GM23338 (cell line): Measurements from ENCODE around the gene HCN3. TPM values are rescaled to one million over a fixed set of nuclear protein-coding genes. Genes with fewer than 3 reads are reported as not detected.
A peak's percentile ranks its signal among the peaks of the same experiment; 100 is the strongest.

Experiments
- ATAC-seq: fragments of 200-7000 bp; cut with Tn5 transposase; 3 replicates; pipeline ENCODE4 v1.9.1; 2020
- DNase-seq: peaks from one replicate; pipeline ENCODE4 v3.0.0-alpha.2; 2015; ENCODE audit warnings: low spot score
- H2AFZ ChIP-seq: fragments of 200-600 bp; sonication (generic); 2 replicates; pipeline ENCODE4 v1.8.0; 2016; ENCODE audit warnings: antibody characterized with exemption, mild to moderate bottlenecking, moderate library complexity
- H3F3A ChIP-seq: fragments of 200-600 bp; sonication (generic); replicated peaks from 2 replicates; pipeline ENCODE4 v1.8.0; 2017; ENCODE audit warnings: antibody characterized with exemption, mixed run types, low read depth
- H3K27ac ChIP-seq: fragments of 200-600 bp; sonication (generic); 2 replicates; pipeline ENCODE4 v1.6.1; 2016; ENCODE audit warnings: low read depth
- H3K27me3 ChIP-seq: fragments of 200-600 bp; sonication (generic); 2 replicates; pipeline ENCODE4 v1.8.0; 2016; ENCODE audit warnings: mild to moderate bottlenecking, mixed run types, moderate library complexity; ENCODE audit not compliant: insufficient read depth
- H3K36me3 ChIP-seq: fragments of 200-600 bp; sonication (generic); 2 replicates; pipeline ENCODE4 v1.8.0; 2016; ENCODE audit warnings: mild to moderate bottlenecking; ENCODE audit not compliant: insufficient read depth
- H3K4me1 ChIP-seq: fragments of 200-600 bp; sonication (generic); 2 replicates; pipeline ENCODE4 v1.8.0; 2016; ENCODE audit warnings: mild to moderate bottlenecking, moderate library complexity; ENCODE audit not compliant: insufficient read depth
- H3K4me2 ChIP-seq: fragments of 200-600 bp; sonication (generic); 2 replicates; pipeline ENCODE4 v1.7.1; 2017; ENCODE audit warnings: mixed run types
- H3K4me3 ChIP-seq: fragments of 200-600 bp; sonication (generic); 2 replicates; pipeline ENCODE4 v1.6.1; 2016; ENCODE audit warnings: mixed run types
- H3K79me2 ChIP-seq: fragments of 200-600 bp; sonication (generic); replicated peaks from 2 replicates; pipeline ENCODE4 v1.8.0; 2017; ENCODE audit warnings: mild to moderate bottlenecking; ENCODE audit not compliant: insufficient read depth
- H3K9me2 ChIP-seq: fragments of 200-600 bp; sonication (generic); 2 replicates; pipeline ENCODE4 v1.8.0; 2017; ENCODE audit not compliant: insufficient read depth
- H4K20me1 ChIP-seq: fragments of 200-600 bp; sonication (generic); replicated peaks from 2 replicates; pipeline ENCODE4 v1.8.0; 2017; ENCODE audit warnings: mild to moderate bottlenecking; ENCODE audit not compliant: insufficient read depth
- H3K27ac Mint-ChIP-seq: 2 replicates; pipeline ENCODE4 v1.8.0; 2020; ENCODE audit warnings: inconsistent platforms, mild to moderate bottlenecking, moderate library complexity, mixed read lengths
- H3K27me3 Mint-ChIP-seq: 3 replicates; pipeline ENCODE4 v1.8.0; 2022; ENCODE audit warnings: low read depth, mild to moderate bottlenecking, moderate library complexity, mixed read lengths, inconsistent platforms; ENCODE audit not compliant: insufficient read depth, poor library complexity
- H3K36me3 Mint-ChIP-seq: 3 replicates; pipeline ENCODE4 v1.8.0; 2021; ENCODE audit warnings: low read depth, mild to moderate bottlenecking, inconsistent platforms, moderate library complexity, mixed read lengths
- H3K4me1 Mint-ChIP-seq: 3 replicates; pipeline ENCODE4 v1.8.0; 2020; ENCODE audit warnings: mild to moderate bottlenecking, inconsistent platforms, mixed read lengths
- H3K4me3 Mint-ChIP-seq: 3 replicates; pipeline ENCODE4 v1.8.0; 2021; ENCODE audit warnings: moderate library complexity, mild to moderate bottlenecking, inconsistent platforms, mixed read lengths
- H3K9me3 Mint-ChIP-seq: 3 replicates; pipeline ENCODE4 v1.8.0; 2020; ENCODE audit warnings: moderate library complexity, mild to moderate bottlenecking, inconsistent platforms, mixed read lengths
- CREB1 ChIP-seq: fragments of 250-450 bp; sonication (Bioruptor Pico); IDR thresholded peaks from 2 replicates; pipeline ENCODE4 v1.5.0; 2020; ENCODE audit warnings: low read depth, mild to moderate bottlenecking, moderate library complexity
- CTCF ChIP-seq, 2 experiments: fragments of 200-600 bp in 1 of 2; sonication (generic) in 1 of 2; conservative IDR thresholded peaks; 2 replicates each; pipeline versions ENCODE4 v1.5.1 to v1.6.1; 2016 to 2017; ENCODE audit warnings: antibody characterized with exemption in 2 of 2, low read depth in 2 of 2, mild to moderate bottlenecking in 2 of 2, moderate library complexity in 1 of 2
- ETS1 ChIP-seq: IDR thresholded peaks from 2 replicates; pipeline ENCODE4 v1.6.1; 2016; ENCODE audit warnings: antibody characterized with exemption
- EZH2 ChIP-seq: fragments of 200-600 bp; sonication (generic); IDR thresholded peaks from one replicate; pipeline ENCODE4 v1.8.0; 2017; ENCODE audit warnings: antibody characterized with exemption, mild to moderate bottlenecking, low read depth; ENCODE audit not compliant: unreplicated experiment
- EZH2phosphoT487 ChIP-seq: fragments of 200-600 bp; sonication (generic); IDR thresholded peaks from one replicate; pipeline ENCODE4 v1.8.1; 2018; ENCODE audit warnings: antibody characterized with exemption; ENCODE audit not compliant: unreplicated experiment
- JUNB ChIP-seq: IDR thresholded peaks from one replicate; pipeline ENCODE4 v1.6.1; 2016; ENCODE audit warnings: antibody characterized with exemption; ENCODE audit not compliant: unreplicated experiment
- NANOG ChIP-seq: IDR thresholded peaks from 2 replicates; pipeline ENCODE4 v1.6.1; 2016; ENCODE audit warnings: antibody characterized with exemption, borderline replicate concordance
- POLR2AphosphoS5 ChIP-seq: IDR thresholded peaks from 2 replicates; pipeline ENCODE4 v1.6.1; 2016; ENCODE audit warnings: antibody characterized with exemption, low read depth
- REST ChIP-seq: IDR thresholded peaks from one replicate; pipeline ENCODE4 v1.6.1; 2018; ENCODE audit warnings: antibody characterized with exemption; ENCODE audit not compliant: unreplicated experiment
- STAT1 ChIP-seq: IDR thresholded peaks from one replicate; pipeline ENCODE4 v1.6.1; 2016; ENCODE audit warnings: antibody characterized with exemption; ENCODE audit not compliant: unreplicated experiment
- ZNF114 ChIP-seq: fragments of 250-450 bp; sonication (Bioruptor Pico); IDR thresholded peaks from 2 replicates; pipeline ENCODE4 v1.5.0; 2020; ENCODE audit warnings: mild to moderate bottlenecking, moderate library complexity
- ZNF331 ChIP-seq: fragments of 250-450 bp; sonication (Bioruptor Pico); IDR thresholded peaks from 2 replicates; pipeline ENCODE4 v1.5.0; 2020; ENCODE audit warnings: low read depth, mild to moderate bottlenecking, moderate library complexity
- polyA plus RNA-seq: library from polyadenylated mRNA; unstranded; fragments of >200 nt; fragmentation: Nextera tagmentation; extraction: Ambion mirVana; gene quantifications from 2 replicates; pipeline ENCODE4 v1.2.1, GENCODE V29; 2016
- total RNA-seq: library from RNA; depleted of rRNA; stranded (reverse); fragments of >200 nt; shearing (Covaris generic); gene quantifications from 2 replicates; pipeline ENCODE4 v1.2.3, GENCODE V29; 2014

The HCN3 gene
- total and polyA plus RNA-seq, 2 experiments from 2014 or later, result 3.4 to 4.9 TPM

DNA sequence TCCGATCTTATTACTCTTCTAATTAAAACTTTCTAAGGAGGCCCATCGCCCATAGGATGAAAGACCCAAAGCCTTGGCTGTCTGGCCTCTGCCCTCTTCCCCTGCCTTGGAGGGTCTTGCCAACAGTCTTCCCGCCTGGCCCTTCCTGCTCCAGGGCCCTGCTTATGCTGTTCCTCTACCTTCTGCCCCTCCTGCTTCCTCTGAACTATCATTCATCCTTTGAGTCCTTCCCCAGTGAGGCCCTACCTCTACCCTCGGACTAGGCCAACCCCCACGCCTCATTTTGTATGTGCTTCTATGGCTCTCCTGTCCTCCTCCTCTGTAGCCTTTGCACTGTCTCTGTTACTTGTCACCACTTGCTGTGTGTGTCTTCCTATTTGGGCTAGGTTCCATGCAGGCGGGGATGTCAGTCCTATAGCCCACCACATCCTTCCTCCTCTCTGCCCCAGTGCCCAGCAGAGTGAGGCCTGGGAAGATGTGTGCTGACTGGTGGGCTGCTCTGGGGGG lies 48.8 kb downstream of the HCN3 start:
- TF ChIP-seq STAT1 (no peak), ZNF114 (no peak), ZNF331 (CRISPR knock-in tag) (no peak), CTCF (conservative IDR thresholded peaks at IDR 0.05; ENCODE audit: low read depth in 2 of 2) (no peak), CREB1 (CRISPR knock-in tag) (no peak), ETS1 (no peak), JUNB (no peak), REST (no peak)
- ATAC-seq (no peak), DNase-seq (no peak)
- H3K79me2 ChIP-seq, result 0 out of 2 replicates have a peak, but pooled peaks cover 5% of the 10 kb centered on the region
- no peaks in the 10 kb centered on the region; the same call in 1 of the 2 replicates for H4K20me1 ChIP-seq
- peaks cover 16% of the 10 kb centered on the region for H3K36me3 ChIP-seq
- no peak overlapping the region for H3K27ac ChIP-seq
- no peaks in the 10 kb centered on the region for H3K9me3 Mint-ChIP-seq
- peaks cover 7% of the 10 kb centered on the region for H3K27me3 ChIP-seq
- H3K4me3 Mint-ChIP-seq, result peak overlapping the region; percentile 95
- peak overlapping the region; percentile 99 for H3K4me2 ChIP-seq
- peaks cover 19% of the 10 kb centered on the region for H3K4me1 ChIP-seq
- peaks cover 27% of the 10 kb centered on the region for H3K36me3 Mint-ChIP-seq
- no peak overlapping the region for H3K27ac Mint-ChIP-seq
- peak overlapping the region; percentile 99 for H3K4me3 ChIP-seq
- H3K4me1 Mint-ChIP-seq, result peaks cover 22% of the 10 kb centered on the region
- H3K9me2 ChIP-seq, result no peaks in the 10 kb centered on the region
- H2AFZ ChIP-seq, result no peak overlapping the region
- peaks cover 19% of the 10 kb centered on the region for H3F3A ChIP-seq
- peaks cover 11% of the 10 kb centered on the region for H3K27me3 Mint-ChIP-seq

DNA sequence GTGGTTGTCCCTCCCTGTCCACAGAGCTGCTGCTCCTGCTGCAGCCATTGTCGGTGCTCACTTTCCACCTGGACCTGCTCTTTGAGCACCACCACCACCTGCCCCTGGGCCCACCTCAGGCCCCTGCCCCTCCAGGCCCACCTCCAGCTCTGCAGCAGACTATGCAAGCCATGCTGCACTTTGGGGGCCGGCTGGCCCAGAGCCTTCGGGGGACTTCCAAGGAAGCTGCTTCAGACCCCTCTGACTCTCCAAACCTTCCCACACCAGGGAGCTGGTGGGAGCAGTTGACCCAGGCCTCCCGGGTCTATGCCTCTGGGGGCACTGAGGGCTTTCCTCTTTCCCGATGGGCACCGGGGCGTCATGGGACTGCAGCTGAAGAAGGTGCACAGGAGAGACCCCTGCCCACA lies 49.4 kb downstream of the HCN3 start:
- H2AFZ ChIP-seq, result no peak overlapping the region
- H3K36me3 ChIP-seq, result peaks cover 16% of the 10 kb centered on the region
- no peaks in the 10 kb centered on the region for H3K9me2 ChIP-seq
- peaks cover 14% of the 10 kb centered on the region for H3K4me1 ChIP-seq
- Mint-ChIP-seq H3K9me3 (no peaks in the 10 kb centered on the region), H3K27ac (no peak overlapping the region), H3K4me3 (no peak overlapping the region), H3K4me1 (peaks cover 18% of the 10 kb centered on the region), H3K36me3 (peaks cover 28% of the 10 kb centered on the region), H3K27me3 (peaks cover 8% of the 10 kb centered on the region)
- H3K79me2 ChIP-seq, result 0 out of 2 replicates have a peak, but pooled peaks cover 5% of the 10 kb centered on the region
- H3K27me3 ChIP-seq, result peaks cover 6% of the 10 kb centered on the region
- no peak overlapping the region for H3K27ac ChIP-seq
- no peaks in the 10 kb centered on the region; the same call in 1 of the 2 replicates for H4K20me1 ChIP-seq
- no peak overlapping the region for H3K4me2 ChIP-seq
- no peak for DNase-seq
- H3K4me3 ChIP-seq, result no peak overlapping the region
- H3F3A ChIP-seq, result peaks cover 17% of the 10 kb centered on the region
- no peak for ATAC-seq
- TF ChIP-seq CREB1 (CRISPR knock-in tag), result no peak
- TF ChIP-seq ZNF114, result no peak
- TF ChIP-seq STAT1, result no peak
- TF ChIP-seq NANOG, result no peak
- no peak for TF ChIP-seq EZH2phosphoT487
- no peak for TF ChIP-seq ZNF331 (CRISPR knock-in tag)
- no peak for TF ChIP-seq POLR2AphosphoS5
- no peak for TF ChIP-seq ETS1
- TF ChIP-seq CTCF (conservative IDR thresholded peaks at IDR 0.05; ENCODE audit: low read depth in 2 of 2), result no peak
- TF ChIP-seq EZH2, result no peak
